ENCODE results near the gene PLD1.

DNA sequence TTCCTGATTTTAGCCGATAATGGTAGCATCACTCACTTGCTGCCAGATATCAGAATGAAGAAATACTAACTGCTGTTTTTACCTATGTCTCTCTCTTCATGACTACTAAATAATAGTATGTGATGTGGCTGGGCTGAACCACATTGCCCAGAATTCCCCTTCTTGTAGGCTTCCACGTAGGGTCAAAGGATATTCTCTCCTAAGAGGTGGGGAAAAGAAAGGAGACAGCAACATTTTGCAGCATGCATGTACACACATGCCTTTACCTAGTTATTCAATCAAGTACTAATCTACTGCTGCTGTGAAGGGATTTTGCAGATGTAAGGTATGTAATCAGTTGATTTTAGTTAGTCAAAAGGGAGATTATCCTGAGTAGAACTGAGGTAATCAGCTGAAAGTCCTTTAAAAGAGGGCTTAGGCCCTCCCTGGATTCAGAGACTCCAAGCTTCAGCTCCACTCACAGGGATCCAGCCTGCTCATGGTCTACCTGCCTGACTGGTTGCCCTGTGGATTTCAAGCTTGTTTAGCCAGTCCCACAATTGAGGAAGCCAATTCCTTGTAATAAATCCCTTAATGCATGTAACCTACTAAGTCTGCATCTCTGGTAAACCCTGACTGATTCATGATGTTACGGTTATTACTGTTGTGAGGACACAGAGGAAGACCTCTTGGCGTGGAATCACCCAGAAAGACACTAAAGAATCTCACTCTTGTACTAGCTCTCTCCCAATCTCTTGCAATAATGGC is 20.4 kb downstream of the PLD1 start:
- TF ChIP-seq, protein P1, sequence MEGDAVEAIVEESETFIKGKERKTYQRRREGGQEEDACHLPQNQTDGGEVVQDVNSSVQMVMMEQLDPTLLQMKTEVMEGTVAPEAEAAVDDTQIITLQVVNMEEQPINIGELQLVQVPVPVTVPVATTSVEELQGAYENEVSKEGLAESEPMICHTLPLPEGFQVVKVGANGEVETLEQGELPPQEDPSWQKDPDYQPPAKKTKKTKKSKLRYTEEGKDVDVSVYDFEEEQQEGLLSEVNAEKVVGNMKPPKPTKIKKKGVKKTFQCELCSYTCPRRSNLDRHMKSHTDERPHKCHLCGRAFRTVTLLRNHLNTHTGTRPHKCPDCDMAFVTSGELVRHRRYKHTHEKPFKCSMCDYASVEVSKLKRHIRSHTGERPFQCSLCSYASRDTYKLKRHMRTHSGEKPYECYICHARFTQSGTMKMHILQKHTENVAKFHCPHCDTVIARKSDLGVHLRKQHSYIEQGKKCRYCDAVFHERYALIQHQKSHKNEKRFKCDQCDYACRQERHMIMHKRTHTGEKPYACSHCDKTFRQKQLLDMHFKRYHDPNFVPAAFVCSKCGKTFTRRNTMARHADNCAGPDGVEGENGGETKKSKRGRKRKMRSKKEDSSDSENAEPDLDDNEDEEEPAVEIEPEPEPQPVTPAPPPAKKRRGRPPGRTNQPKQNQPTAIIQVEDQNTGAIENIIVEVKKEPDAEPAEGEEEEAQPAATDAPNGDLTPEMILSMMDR (IDR thresholded peaks at IDR 0.05): no peak
- no peak for TF ChIP-seq POLR2A (IDR thresholded peaks at IDR 0.05)

All from esophagus squamous epithelium (tissue), 4 donors.